CD8-positive, alpha-beta memory T cell (primary cell): ENCODE data around the gene PCNP. TPM values are rescaled to one million over a fixed set of nuclear protein-coding genes. Genes with fewer than 3 reads are reported as not detected.

Source experiments
- CTCF ChIA-PET: fragments of 350-600 bp; sonication (Branson Sonifier 250); formaldehyde crosslinking; loops from one replicate; lab custom pipeline; 2021; ENCODE audit warnings: antibody characterized with exemption; lab: Charles Lee
- POLR2A ChIA-PET: fragments of 350-600 bp; sonication (Branson Sonifier 250); formaldehyde crosslinking; loops from one replicate; lab custom pipeline; 2021; ENCODE audit warnings: antibody characterized with exemption; lab: Charles Lee
- DNase-seq, 5 donors: peaks; one replicate each; pipeline versions ENCODE4 v3.0.0 to v3.0.0-alpha.2; 2020 to 2022; ENCODE audit warnings: mixed read lengths in 1 of 5
- H3K27ac ChIP-seq: one replicate; pipeline ENCODE4 v1.7.0; 2013; ENCODE audit warnings: low read depth, mild to moderate bottlenecking, low read length, moderate library complexity
- H3K27me3 ChIP-seq: 2 replicates; pipeline ENCODE4 v1.7.0; 2013; ENCODE audit warnings: low read length, mild to moderate bottlenecking; ENCODE audit not compliant: insufficient read depth, poor library complexity, severe bottlenecking
- H3K36me3 ChIP-seq: 2 replicates; pipeline ENCODE4 v1.7.0; 2013; ENCODE audit warnings: mild to moderate bottlenecking, low read length, moderate library complexity; ENCODE audit not compliant: insufficient read depth
- H3K4me1 ChIP-seq: 2 replicates; pipeline ENCODE4 v1.7.0; 2013; ENCODE audit warnings: mild to moderate bottlenecking, low read length, moderate library complexity; ENCODE audit not compliant: insufficient read depth
- H3K4me3 ChIP-seq: 2 replicates; pipeline ENCODE4 v1.7.0; 2013; ENCODE audit warnings: mild to moderate bottlenecking, low read length
- H3K9me3 ChIP-seq: 2 replicates; pipeline ENCODE4 v1.7.0; 2013; ENCODE audit warnings: mild to moderate bottlenecking, low read length
- H3K27ac Mint-ChIP-seq, 8 donors: one replicate each; pipeline ENCODE4 v1.8.0; 2020 to 2021; ENCODE audit warnings: mixed read lengths in 8 of 8, mild to moderate bottlenecking in 6 of 8, inconsistent platforms in 3 of 8, moderate library complexity in 3 of 8
- H3K27me3 Mint-ChIP-seq, 2 donors: one replicate each; pipeline ENCODE4 v1.8.0; 2020 to 2021; ENCODE audit warnings: mixed read lengths in 2 of 2, mild to moderate bottlenecking in 1 of 2, moderate library complexity in 1 of 2
- H3K36me3 Mint-ChIP-seq, 3 donors: one replicate each; pipeline ENCODE4 v1.8.0; 2020 to 2021; ENCODE audit warnings: mixed read lengths in 3 of 3, inconsistent platforms in 1 of 3, mild to moderate bottlenecking in 1 of 3
- H3K4me1 Mint-ChIP-seq, 3 donors: one replicate each; pipeline ENCODE4 v1.8.0; 2020 to 2021; ENCODE audit warnings: mixed read lengths in 3 of 3, inconsistent platforms in 1 of 3, mild to moderate bottlenecking in 1 of 3
- H3K4me3 Mint-ChIP-seq, 7 donors: one replicate each; pipeline ENCODE4 v1.8.0; 2020 to 2021; ENCODE audit warnings: mixed read lengths in 7 of 7, mild to moderate bottlenecking in 6 of 7, moderate library complexity in 4 of 7, inconsistent platforms in 2 of 7
- H3K9me3 Mint-ChIP-seq, 5 donors: one replicate each; pipeline ENCODE4 v1.8.0; 2020 to 2022; ENCODE audit warnings: mixed read lengths in 5 of 5, mild to moderate bottlenecking in 3 of 5, moderate library complexity in 2 of 5, inconsistent platforms in 1 of 5
- polyA plus RNA-seq: library from polyadenylated mRNA; unstranded; fragments of 300-500 nt; fragmentation: Illumina TruSeq; gene quantifications from one replicate; pipeline ENCODE4 v1.2.3, GENCODE V29; 2021
- total RNA-seq, 2 experiments: library from RNA; stranded (reverse); gene quantifications; one replicate each; pipeline ENCODE4 v1.2.3, GENCODE V29; 2021

PCNP gene
- total and polyA plus RNA-seq, 3 experiments from 2014 or later, result 124 to 216 (median 205) TPM

- ChIA-PET POLR2A (no interaction called here), CTCF (interaction anchor here (0.9 to 1.4 kb wide), 3 partner anchors 10 to 59 kb away, joined by 3 read pairs; partner anchors contain the start of gene TRMT10C)
- no peak overlapping the region for H3K27ac ChIP-seq
- H3K36me3 Mint-ChIP-seq, result peaks cover 0 to 32% (median 8%) of the 10 kb centered on the region in 3 donors
- H3K4me1 ChIP-seq, result peaks cover 39% of the 10 kb centered on the region
- peak in 2 of 5 donors; percentile 21 to 56 for DNase-seq
- H3K4me3 Mint-ChIP-seq, result peak overlapping the region in 6 of 7 donors; percentile 8 to 40 (median 20)
- peak overlapping the region in 7 of 8 donors; percentile 10 to 77 (median 34) for H3K27ac Mint-ChIP-seq
- peaks cover 39 to 65% (median 54%) of the 10 kb centered on the region in 3 donors for H3K4me1 Mint-ChIP-seq
- H3K27me3 ChIP-seq, result no peaks in the 10 kb centered on the region
- no peaks in the 10 kb centered on the region for H3K9me3 ChIP-seq
- no peak overlapping the region for H3K4me3 ChIP-seq
- H3K9me3 Mint-ChIP-seq, result no peaks in the 10 kb centered on the region
- H3K27me3 Mint-ChIP-seq, result peaks cover 0 to 4% of the 10 kb centered on the region in 2 donors
- peaks cover 3% of the 10 kb centered on the region for H3K36me3 ChIP-seq
These were observed 2.7 kb upstream of the PCNP start for GRCh38 chr3:101571028-101571895.

- Mint-ChIP-seq H3K27me3 (peaks cover 0 to 4% of the 10 kb centered on the region in 2 donors), H3K9me3 (no peaks in the 10 kb centered on the region), H3K27ac (peak overlapping the region; percentile 97 to 99 (median 99)), H3K4me3 (peak overlapping the region; percentile 94 to 100 (median 96)), H3K4me1 (peaks cover 64 to 79% (median 74%) of the 10 kb centered on the region in 3 donors), H3K36me3 (peaks cover 3 to 42% (median 6%) of the 10 kb centered on the region in 3 donors)
- Histone ChIP-seq H3K36me3 (no peaks in the 10 kb centered on the region), H3K4me3 (peak overlapping the region; percentile 96), H3K9me3 (no peaks in the 10 kb centered on the region), H3K27me3 (no peaks in the 10 kb centered on the region), H3K4me1 (peaks cover 61% of the 10 kb centered on the region), H3K27ac (peak overlapping the region; percentile 99)
- CTCF ChIA-PET, result interaction anchor here (1.0 to 3.0 kb wide), 15 partner anchors 10 to 193 kb away, joined by 3 to 23 read pairs (median 5); partner anchors contain the start of genes RPL24, TRMT10C and ZBTB11
- peak in 2 of 5 donors; percentile 33 to 74 for DNase-seq
- POLR2A ChIA-PET, result interaction anchor here (0.8 to 2.3 kb wide), 14 partner anchors 13 to 275 kb away, joined by 3 to 31 read pairs (median 6); partner anchors contain the start of genes CEP97, NFKBIZ, NXPE3 and SENP7
These were observed 570 bp downstream of the PCNP start for GRCh38 chr3:101574388-101575112.

- no peak overlapping the region for H3K4me3 ChIP-seq
- H3K4me1 ChIP-seq, result peaks cover 53% of the 10 kb centered on the region
- CTCF ChIA-PET, result no interaction called here
- H3K36me3 ChIP-seq, result peaks cover 4% of the 10 kb centered on the region
- H3K27me3 ChIP-seq, result no peaks in the 10 kb centered on the region
- Mint-ChIP-seq H3K27me3 (no peaks in the 10 kb centered on the region), H3K4me3 (peak overlapping the region in 5 of 7 donors; percentile 12 to 72 (median 31)), H3K27ac (peak overlapping the region in 4 of 8 donors; percentile 9 to 65 (median 40)), H3K9me3 (no peaks in the 10 kb centered on the region), H3K36me3 (peaks cover 3 to 55% (median 8%) of the 10 kb centered on the region in 3 donors), H3K4me1 (peaks cover 60 to 72% (median 72%) of the 10 kb centered on the region in 3 donors)
- no peaks in the 10 kb centered on the region for H3K9me3 ChIP-seq
- no peak overlapping the region for H3K27ac ChIP-seq
- POLR2A ChIA-PET, result no interaction called here
- DNase-seq, result no peak
These were observed 3.3 kb downstream of the PCNP start for GRCh38 chr3:101577286-101577685.

GRCh38 chr3:101588616-101589015 is 14.6 kb downstream of the PCNP start:
- Mint-ChIP-seq H3K9me3 (no peaks in the 10 kb centered on the region), H3K27me3 (no peaks in the 10 kb centered on the region), H3K36me3 (peaks cover 4 to 83% (median 18%) of the 10 kb centered on the region in 3 donors), H3K4me1 (peaks cover 33 to 52% (median 48%) of the 10 kb centered on the region in 3 donors), H3K4me3 (no peak overlapping the region), H3K27ac (peak overlapping the region in 4 of 8 donors; percentile 4 to 75 (median 43))
- H3K36me3 ChIP-seq, result peaks cover 33% of the 10 kb centered on the region
- no peak for DNase-seq
- H3K27ac ChIP-seq, result no peak overlapping the region
- POLR2A ChIA-PET, result no interaction called here
- H3K27me3 ChIP-seq, result no peaks in the 10 kb centered on the region
- CTCF ChIA-PET, result no interaction called here
- no peaks in the 10 kb centered on the region for H3K9me3 ChIP-seq
- no peak overlapping the region for H3K4me3 ChIP-seq
- no peaks in the 10 kb centered on the region for H3K4me1 ChIP-seq

- peaks cover 4 to 78% (median 20%) of the 10 kb centered on the region in 3 donors for H3K36me3 Mint-ChIP-seq
- Histone ChIP-seq H3K27ac (no peak overlapping the region), H3K4me3 (no peak overlapping the region), H3K4me1 (no peaks in the 10 kb centered on the region), H3K9me3 (no peaks in the 10 kb centered on the region), H3K27me3 (no peaks in the 10 kb centered on the region), H3K36me3 (peaks cover 19% of the 10 kb centered on the region)
- CTCF ChIA-PET, result no interaction called here
- H3K4me3 Mint-ChIP-seq, result no peak overlapping the region
- no peaks in the 10 kb centered on the region for H3K9me3 Mint-ChIP-seq
- H3K27ac Mint-ChIP-seq, result peak overlapping the region in 7 of 8 donors; percentile 12 to 72 (median 51)
- H3K4me1 Mint-ChIP-seq, result peaks cover 22 to 40% (median 33%) of the 10 kb centered on the region in 3 donors
- POLR2A ChIA-PET, result no interaction called here
- no peaks in the 10 kb centered on the region for H3K27me3 Mint-ChIP-seq
- no peak for DNase-seq
These were observed 17.1 kb downstream of the PCNP start for GRCh38 chr3:101591071-101591470.

- H3K4me3 Mint-ChIP-seq, result no peak overlapping the region
- Histone ChIP-seq H3K27me3 (no peaks in the 10 kb centered on the region), H3K9me3 (no peaks in the 10 kb centered on the region), H3K4me3 (no peak overlapping the region), H3K4me1 (no peaks in the 10 kb centered on the region), H3K36me3 (no peaks in the 10 kb centered on the region), H3K27ac (no peak overlapping the region)
- peaks cover 0 to 1% (median 0%) of the 10 kb centered on the region in 3 donors for H3K36me3 Mint-ChIP-seq
- H3K27ac Mint-ChIP-seq, result peak overlapping the region in 2 of 8 donors; percentile 36 to 68
- no peaks in the 10 kb centered on the region for H3K27me3 Mint-ChIP-seq
- ChIA-PET POLR2A (no interaction called here), CTCF (no interaction called here)
- H3K4me1 Mint-ChIP-seq, result peaks cover 0 to 3% (median 2%) of the 10 kb centered on the region in 3 donors
- H3K9me3 Mint-ChIP-seq, result peaks cover 0 to 2% (median 0%) of the 10 kb centered on the region in 5 donors
- no peak for DNase-seq
These were observed 28.8 kb downstream of the PCNP start for GRCh38 chr3:101602731-101603130.

- no peaks in the 10 kb centered on the region for H3K36me3 Mint-ChIP-seq
- Histone ChIP-seq H3K4me3 (no peak overlapping the region), H3K4me1 (no peaks in the 10 kb centered on the region), H3K9me3 (no peaks in the 10 kb centered on the region), H3K27me3 (no peaks in the 10 kb centered on the region), H3K27ac (no peak overlapping the region), H3K36me3 (no peaks in the 10 kb centered on the region)
- ChIA-PET CTCF (no interaction called here), POLR2A (no interaction called here)
- no peaks in the 10 kb centered on the region for H3K27me3 Mint-ChIP-seq
- H3K4me3 Mint-ChIP-seq, result no peak overlapping the region
- peak overlapping the region in 1 of 8 donors; percentile 36 for H3K27ac Mint-ChIP-seq
- DNase-seq, result no peak
- H3K4me1 Mint-ChIP-seq, result peaks cover 0 to 3% (median 2%) of the 10 kb centered on the region in 3 donors
- peaks cover 0 to 2% (median 0%) of the 10 kb centered on the region in 5 donors for H3K9me3 Mint-ChIP-seq
These were observed 29.2 kb downstream of the PCNP start for GRCh38 chr3:101603184-101603583.
